Effector memory CD8-positive, alpha-beta T cell (primary cell): ENCODE results near the gene ARSG.

Experiments
- ATAC-seq: fragments of 150-1000 bp; cut with Tn5 transposase; replicated peaks from 2 replicates; pipeline ENCODE4 v1.10.0; 2021; ENCODE audit warnings: mild to moderate bottlenecking, moderate library complexity
- DNase-seq, 3 experiments: peaks; one replicate each; pipeline ENCODE4 v3.0.0; 2021
- H3K27ac Mint-ChIP-seq, 2 donors: one replicate each; pipeline ENCODE4 v1.8.0; 2022; ENCODE audit warnings: mild to moderate bottlenecking in 2 of 2, mixed read lengths in 2 of 2, moderate library complexity in 2 of 2
- H3K27me3 Mint-ChIP-seq, 2 donors: one replicate each; pipeline ENCODE4 v1.8.0; 2022; ENCODE audit warnings: mixed read lengths in 2 of 2
- H3K36me3 Mint-ChIP-seq: one replicate; pipeline ENCODE4 v1.8.0; 2022; ENCODE audit warnings: mild to moderate bottlenecking, moderate library complexity, mixed read lengths; ENCODE audit not compliant: insufficient read depth
- H3K4me1 Mint-ChIP-seq, 2 donors: one replicate each; pipeline ENCODE4 v1.8.0; 2022; ENCODE audit warnings: low read depth in 2 of 2, mixed read lengths in 2 of 2
- H3K4me3 Mint-ChIP-seq, 2 donors: one replicate each; pipeline ENCODE4 v1.8.0; 2022; ENCODE audit warnings: mild to moderate bottlenecking in 2 of 2, mixed read lengths in 2 of 2, moderate library complexity in 2 of 2
- H3K9me3 Mint-ChIP-seq, 2 donors: one replicate each; pipeline ENCODE4 v1.8.0; 2022; ENCODE audit warnings: mixed read lengths in 2 of 2

The ARSG gene

GRCh38 chr17:68382582-68383085 lies 91.3 kb downstream of the ARSG start:
- H3K36me3 Mint-ChIP-seq: no peaks in the 10 kb centered on the region
- H3K9me3 Mint-ChIP-seq: no peaks in the 10 kb centered on the region
- ATAC-seq (no peak), DNase-seq (no peak)
- no peak overlapping the region for H3K4me3 Mint-ChIP-seq
- H3K27me3 Mint-ChIP-seq: no peaks in the 10 kb centered on the region
- H3K27ac Mint-ChIP-seq: no peak overlapping the region
- peaks cover 18 to 21% of the 10 kb centered on the region in 2 donors for H3K4me1 Mint-ChIP-seq

- DNase-seq (no peak), ATAC-seq (no peak)
- Mint-ChIP-seq H3K27me3 (no peaks in the 10 kb centered on the region), H3K4me1 (peaks cover 18 to 21% of the 10 kb centered on the region in 2 donors), H3K4me3 (peak overlapping the region in 1 of 2 donors; percentile 45), H3K9me3 (no peaks in the 10 kb centered on the region), H3K36me3 (no peaks in the 10 kb centered on the region), H3K27ac (peak overlapping the region; percentile 59 to 87)
These were observed 91.8 kb downstream of the ARSG start for GRCh38 chr17:68383120-68383442.

- Mint-ChIP-seq H3K4me1 (peaks cover 18 to 21% of the 10 kb centered on the region in 2 donors), H3K27me3 (no peaks in the 10 kb centered on the region), H3K4me3 (peak overlapping the region; percentile 45 to 56), H3K36me3 (no peaks in the 10 kb centered on the region), H3K27ac (peak overlapping the region; percentile 59 to 87), H3K9me3 (no peaks in the 10 kb centered on the region)
- DNase-seq: no peak
- peak; percentile 80 for ATAC-seq
These were observed 92.4 kb downstream of the ARSG start for GRCh38 chr17:68383443-68384321.

- Mint-ChIP-seq H3K36me3 (no peaks in the 10 kb centered on the region), H3K27me3 (no peaks in the 10 kb centered on the region), H3K4me1 (peaks cover 18 to 21% of the 10 kb centered on the region in 2 donors), H3K4me3 (peak overlapping the region; percentile 45 to 56), H3K9me3 (no peaks in the 10 kb centered on the region), H3K27ac (peak overlapping the region; percentile 59 to 87)
- ATAC-seq (no peak), DNase-seq (no peak)
These were observed 93.2 kb downstream of the ARSG start for GRCh38 chr17:68384471-68384870.

DNA sequence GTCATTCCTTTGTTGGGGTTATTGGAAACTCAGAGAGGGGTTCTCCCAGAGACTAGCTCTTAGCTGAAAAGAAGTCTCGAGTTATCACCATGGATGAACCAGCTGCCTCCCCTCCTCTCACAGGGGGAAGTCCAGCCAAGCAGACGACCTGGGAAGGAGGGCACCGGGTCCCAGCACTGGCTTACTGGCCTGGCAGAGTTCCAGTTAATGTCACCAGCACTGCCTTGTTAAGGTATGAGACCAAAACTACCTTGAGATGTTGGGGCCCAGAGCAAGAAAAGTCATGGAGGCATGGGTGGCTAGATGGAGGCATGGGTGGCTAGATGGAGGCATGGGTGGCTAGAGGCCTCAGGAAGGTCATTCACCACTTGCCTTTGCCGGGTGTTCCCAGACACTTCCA lies 93.6 kb downstream of the ARSG start:
- Mint-ChIP-seq H3K27me3 (no peaks in the 10 kb centered on the region), H3K9me3 (no peaks in the 10 kb centered on the region), H3K27ac (peak overlapping the region; percentile 59 to 87), H3K36me3 (no peaks in the 10 kb centered on the region), H3K4me1 (peaks cover 18 to 21% of the 10 kb centered on the region in 2 donors), H3K4me3 (no peak overlapping the region)
- DNase-seq (no peak), ATAC-seq (no peak)

DNA sequence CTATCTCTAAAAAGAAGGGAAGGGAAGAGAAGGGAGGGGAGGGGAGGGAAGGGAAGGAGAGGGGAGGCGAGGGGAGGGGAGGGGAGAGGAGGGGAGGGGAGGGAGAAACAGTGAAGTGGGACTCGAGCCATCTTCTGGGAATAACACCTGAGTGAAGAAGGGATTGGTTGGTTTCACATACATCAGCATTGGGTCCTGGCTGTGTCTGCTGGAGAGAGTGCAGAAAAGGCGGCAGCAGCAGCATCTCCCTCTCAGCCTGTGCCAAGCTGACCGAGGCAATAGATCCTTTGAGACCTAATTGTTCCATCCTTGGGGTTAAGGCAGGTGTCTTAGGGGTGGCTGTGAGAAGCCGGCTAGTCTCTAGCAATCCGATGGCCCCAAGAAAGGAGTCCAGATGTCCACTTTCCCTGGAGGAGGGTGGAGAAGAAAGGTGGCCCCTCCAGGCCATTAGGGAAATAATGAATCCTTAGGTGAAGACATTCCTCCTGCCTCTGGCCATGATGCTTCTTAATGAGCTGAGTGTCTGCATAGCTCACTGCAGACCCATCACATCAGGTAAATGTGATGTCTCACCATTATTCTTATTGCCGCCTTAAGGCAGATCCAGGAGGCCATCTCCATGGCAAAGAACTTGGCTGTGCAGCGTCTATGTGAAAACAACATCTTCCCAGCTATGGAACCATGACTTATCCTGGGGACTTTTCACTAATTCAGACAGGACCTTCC lies 94.4 kb downstream of the ARSG start:
- DNase-seq (no peak), ATAC-seq (no peak)
- H3K4me1 Mint-ChIP-seq: peaks cover 18 to 21% of the 10 kb centered on the region in 2 donors
- peak overlapping the region in 1 of 2 donors; percentile 59 for H3K27ac Mint-ChIP-seq
- H3K4me3 Mint-ChIP-seq: no peak overlapping the region
- H3K36me3 Mint-ChIP-seq: no peaks in the 10 kb centered on the region
- H3K9me3 Mint-ChIP-seq: no peaks in the 10 kb centered on the region
- no peaks in the 10 kb centered on the region for H3K27me3 Mint-ChIP-seq

- H3K27me3 Mint-ChIP-seq: no peaks in the 10 kb centered on the region
- H3K4me1 Mint-ChIP-seq: peaks cover 18 to 21% of the 10 kb centered on the region in 2 donors
- no peaks in the 10 kb centered on the region for H3K9me3 Mint-ChIP-seq
- H3K36me3 Mint-ChIP-seq: no peaks in the 10 kb centered on the region
- no peak for ATAC-seq
- no peak overlapping the region for H3K27ac Mint-ChIP-seq
- H3K4me3 Mint-ChIP-seq: no peak overlapping the region
- DNase-seq: no peak
These were observed 96.3 kb downstream of the ARSG start for GRCh38 chr17:68387435-68388218.

- Mint-ChIP-seq H3K27me3 (no peaks in the 10 kb centered on the region), H3K9me3 (no peaks in the 10 kb centered on the region), H3K36me3 (no peaks in the 10 kb centered on the region), H3K27ac (no peak overlapping the region), H3K4me1 (peaks cover 9 to 12% of the 10 kb centered on the region in 2 donors), H3K4me3 (no peak overlapping the region)
- ATAC-seq: no peak
- DNase-seq: no peak
These were observed 97.7 kb downstream of the ARSG start for GRCh38 chr17:68389041-68389440.

DNA sequence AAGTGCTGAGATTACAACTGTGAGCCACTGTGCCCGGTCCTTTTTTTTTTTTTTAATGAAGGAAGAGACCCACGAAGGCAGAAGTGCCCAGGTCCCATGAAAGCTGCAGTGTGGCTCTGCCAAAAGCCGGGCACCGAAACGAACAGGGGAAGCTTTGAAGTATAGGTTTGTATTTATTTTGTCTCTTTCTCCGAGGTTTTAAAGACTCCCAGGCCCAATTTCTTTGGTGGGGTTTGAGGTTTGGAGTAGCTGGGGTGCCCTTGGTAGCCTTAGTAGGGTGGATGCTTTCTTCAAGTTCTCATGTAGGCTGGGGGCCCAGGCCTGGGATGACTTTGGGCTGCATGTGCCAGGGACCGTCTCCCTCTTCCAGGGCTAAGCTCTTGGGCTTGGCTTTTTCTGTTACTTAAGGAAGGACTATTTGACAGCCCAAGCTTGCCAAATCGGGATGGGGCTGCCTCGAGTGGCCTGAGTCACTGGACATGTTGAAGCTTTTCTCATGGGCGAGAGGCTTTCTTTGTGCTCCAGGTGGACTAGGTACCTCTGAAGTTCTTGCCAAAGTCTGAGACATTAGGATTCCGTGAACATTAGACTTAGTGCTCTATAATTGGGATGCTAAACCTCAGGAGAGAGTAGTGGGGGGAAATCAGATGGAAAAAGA lies 99.7 kb downstream of the ARSG start:
- ATAC-seq (no peak), DNase-seq (no peak)
- Mint-ChIP-seq H3K4me3 (no peak overlapping the region), H3K27ac (no peak overlapping the region), H3K36me3 (no peaks in the 10 kb centered on the region), H3K27me3 (no peaks in the 10 kb centered on the region), H3K4me1 (no peaks in the 10 kb centered on the region), H3K9me3 (no peaks in the 10 kb centered on the region)

- Mint-ChIP-seq H3K27me3 (no peaks in the 10 kb centered on the region), H3K9me3 (no peaks in the 10 kb centered on the region), H3K4me3 (no peak overlapping the region), H3K27ac (no peak overlapping the region), H3K4me1 (peaks cover 2 to 3% of the 10 kb centered on the region in 2 donors), H3K36me3 (no peaks in the 10 kb centered on the region)
- DNase-seq: no peak
- ATAC-seq: no peak
These were observed 100.4 kb downstream of the ARSG start for GRCh38 chr17:68391561-68392268.

GRCh38 chr17:68394608-68395331 lies 103.5 kb downstream of the ARSG start:
- DNase-seq (no peak), ATAC-seq (no peak)
- peaks cover 17 to 18% of the 10 kb centered on the region in 2 donors for H3K4me1 Mint-ChIP-seq
- H3K27me3 Mint-ChIP-seq: no peaks in the 10 kb centered on the region
- no peaks in the 10 kb centered on the region for H3K9me3 Mint-ChIP-seq
- no peak overlapping the region for H3K4me3 Mint-ChIP-seq
- peaks cover 6% of the 10 kb centered on the region for H3K36me3 Mint-ChIP-seq
- peak overlapping the region in 1 of 2 donors; percentile 83 for H3K27ac Mint-ChIP-seq
